ENCODE measurements around the gene DNMT3L. TPM values are rescaled to one million over a fixed set of nuclear protein-coding genes. Genes with fewer than 3 reads are reported as not detected.
A peak's percentile ranks its signal among the peaks of the same experiment; 100 is the strongest.

DNMT3L gene
- total RNA-seq, 1 donor, result not detected

GRCh38 chr21:44267655-44268142, 6.0 kb upstream of the DNMT3L start:
- Histone ChIP-seq H3K4me2 (ENCODE audit: insufficient read depth, low read length) (no peak overlapping the region), H3K79me2 (ENCODE audit: insufficient read depth, low read length) (no peaks in the 10 kb centered on the region)
- DNase-seq (ENCODE audit: insufficient read length, low spot score, missing footprints), result peak; percentile 66

DNA sequence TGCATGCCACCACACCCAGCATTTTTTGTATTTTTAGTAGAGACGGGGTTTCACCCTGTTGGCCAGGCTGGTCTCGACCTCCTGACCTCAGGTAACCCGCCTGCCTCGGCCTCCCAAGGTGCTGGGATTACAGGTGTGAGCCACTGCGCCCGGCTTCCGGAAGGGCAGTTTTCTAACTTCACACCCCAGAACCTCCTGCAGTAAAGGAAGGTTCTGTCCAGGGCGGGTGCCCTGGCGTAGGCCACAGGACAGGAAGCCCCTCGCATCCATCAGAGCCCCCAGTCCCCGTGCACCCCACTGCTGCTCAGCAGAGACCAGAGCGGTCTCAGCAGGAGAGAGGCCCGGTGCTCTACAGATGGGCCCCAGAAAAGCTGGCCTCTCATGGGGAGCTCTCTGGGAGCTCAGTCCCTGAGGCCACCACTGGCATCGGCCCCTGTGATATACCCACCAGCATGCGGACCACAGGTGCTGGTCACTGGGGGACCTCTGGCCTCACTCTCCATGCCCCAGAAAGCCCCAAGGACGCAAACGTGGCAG, 4.1 kb upstream of the DNMT3L start:
- Histone ChIP-seq H3K9me3 (ENCODE audit: low read depth, low read length) (no peaks in the 10 kb centered on the region), H2AFZ (ENCODE audit: low read length) (no peak overlapping the region), H3K36me3 (ENCODE audit: insufficient read depth, low read length) (no peaks in the 10 kb centered on the region), H3K4me3 (ENCODE audit: insufficient read depth, low read length) (no peak overlapping the region), H3K4me2 (ENCODE audit: insufficient read depth, low read length) (no peak overlapping the region), H3K79me2 (ENCODE audit: insufficient read depth, low read length) (no peaks in the 10 kb centered on the region), H3K4me1 (ENCODE audit: insufficient read depth, low read length) (no peaks in the 10 kb centered on the region), H3K27me3 (ENCODE audit: insufficient read depth, low read length) (no peaks in the 10 kb centered on the region), H4K20me1 (ENCODE audit: insufficient read depth, low read length) (no peaks in the 10 kb centered on the region), H3K27ac (ENCODE audit: low read depth, low read length) (no peak overlapping the region)
- DNase-seq (ENCODE audit: insufficient read length, low spot score, missing footprints), result peak; percentile 61
- TF ChIP-seq, protein P1, sequence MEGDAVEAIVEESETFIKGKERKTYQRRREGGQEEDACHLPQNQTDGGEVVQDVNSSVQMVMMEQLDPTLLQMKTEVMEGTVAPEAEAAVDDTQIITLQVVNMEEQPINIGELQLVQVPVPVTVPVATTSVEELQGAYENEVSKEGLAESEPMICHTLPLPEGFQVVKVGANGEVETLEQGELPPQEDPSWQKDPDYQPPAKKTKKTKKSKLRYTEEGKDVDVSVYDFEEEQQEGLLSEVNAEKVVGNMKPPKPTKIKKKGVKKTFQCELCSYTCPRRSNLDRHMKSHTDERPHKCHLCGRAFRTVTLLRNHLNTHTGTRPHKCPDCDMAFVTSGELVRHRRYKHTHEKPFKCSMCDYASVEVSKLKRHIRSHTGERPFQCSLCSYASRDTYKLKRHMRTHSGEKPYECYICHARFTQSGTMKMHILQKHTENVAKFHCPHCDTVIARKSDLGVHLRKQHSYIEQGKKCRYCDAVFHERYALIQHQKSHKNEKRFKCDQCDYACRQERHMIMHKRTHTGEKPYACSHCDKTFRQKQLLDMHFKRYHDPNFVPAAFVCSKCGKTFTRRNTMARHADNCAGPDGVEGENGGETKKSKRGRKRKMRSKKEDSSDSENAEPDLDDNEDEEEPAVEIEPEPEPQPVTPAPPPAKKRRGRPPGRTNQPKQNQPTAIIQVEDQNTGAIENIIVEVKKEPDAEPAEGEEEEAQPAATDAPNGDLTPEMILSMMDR (IDR thresholded peaks at IDR 0.05; ENCODE audit: extremely low read depth, low read depth, low read length), result no peak

More at GRCh38 chr21:44267655-44268142, 6.0 kb upstream of the DNMT3L start:
- Histone ChIP-seq H4K20me1 (ENCODE audit: insufficient read depth, low read length) (no peaks in the 10 kb centered on the region), H3K4me3 (ENCODE audit: insufficient read depth, low read length) (no peak overlapping the region), H3K27ac (ENCODE audit: low read depth, low read length) (no peak overlapping the region), H3K9me3 (ENCODE audit: low read depth, low read length) (no peaks in the 10 kb centered on the region), H3K36me3 (ENCODE audit: insufficient read depth, low read length) (no peaks in the 10 kb centered on the region), H2AFZ (ENCODE audit: low read length) (no peak overlapping the region), H3K27me3 (ENCODE audit: insufficient read depth, low read length) (no peaks in the 10 kb centered on the region), H3K4me1 (ENCODE audit: insufficient read depth, low read length) (no peaks in the 10 kb centered on the region)
- TF ChIP-seq, protein P1 (IDR thresholded peaks at IDR 0.05; ENCODE audit: extremely low read depth, low read depth, low read length), result peak; percentile 16

DNA sequence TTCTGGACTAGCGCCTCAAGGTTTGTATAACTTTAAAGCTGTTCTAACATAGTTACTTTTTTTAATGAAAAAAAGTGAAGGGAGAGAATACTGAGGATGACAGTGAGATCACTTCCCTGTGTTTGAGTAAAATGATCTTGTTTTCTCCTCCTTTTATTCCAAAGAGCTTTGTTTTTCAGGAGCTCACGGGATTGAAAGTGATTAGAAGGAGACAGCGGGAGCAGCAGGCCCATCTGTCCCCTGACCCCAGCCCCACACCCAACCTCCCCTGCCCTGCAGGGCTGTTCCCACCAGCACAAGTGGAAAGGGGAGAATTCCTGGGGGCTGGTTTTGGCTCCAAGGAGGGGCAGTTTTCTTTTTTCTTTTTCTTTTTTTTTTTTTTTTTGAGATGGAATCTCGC, 2.1 kb upstream of the DNMT3L start:
- H3K27ac ChIP-seq (ENCODE audit: low read depth, low read length), result no peak overlapping the region
- H3K9me3 ChIP-seq (ENCODE audit: low read depth, low read length), result no peaks in the 10 kb centered on the region
- no peaks in the 10 kb centered on the region for H3K36me3 ChIP-seq (ENCODE audit: insufficient read depth, low read length)
- peak; percentile 30 for DNase-seq (ENCODE audit: insufficient read length, low spot score, missing footprints)
- no peaks in the 10 kb centered on the region for H3K4me1 ChIP-seq (ENCODE audit: insufficient read depth, low read length)
- H2AFZ ChIP-seq (ENCODE audit: low read length), result no peak overlapping the region
- H3K4me2 ChIP-seq (ENCODE audit: insufficient read depth, low read length), result no peak overlapping the region
- TF ChIP-seq, protein P1 (IDR thresholded peaks at IDR 0.05; ENCODE audit: extremely low read depth, low read depth, low read length), result no peak
- H3K27me3 ChIP-seq (ENCODE audit: insufficient read depth, low read length), result peaks cover 2% of the 10 kb centered on the region
- no peaks in the 10 kb centered on the region for H4K20me1 ChIP-seq (ENCODE audit: insufficient read depth, low read length)
- no peaks in the 10 kb centered on the region for H3K79me2 ChIP-seq (ENCODE audit: insufficient read depth, low read length)
- H3K4me3 ChIP-seq (ENCODE audit: insufficient read depth, low read length), result no peak overlapping the region

DNA sequence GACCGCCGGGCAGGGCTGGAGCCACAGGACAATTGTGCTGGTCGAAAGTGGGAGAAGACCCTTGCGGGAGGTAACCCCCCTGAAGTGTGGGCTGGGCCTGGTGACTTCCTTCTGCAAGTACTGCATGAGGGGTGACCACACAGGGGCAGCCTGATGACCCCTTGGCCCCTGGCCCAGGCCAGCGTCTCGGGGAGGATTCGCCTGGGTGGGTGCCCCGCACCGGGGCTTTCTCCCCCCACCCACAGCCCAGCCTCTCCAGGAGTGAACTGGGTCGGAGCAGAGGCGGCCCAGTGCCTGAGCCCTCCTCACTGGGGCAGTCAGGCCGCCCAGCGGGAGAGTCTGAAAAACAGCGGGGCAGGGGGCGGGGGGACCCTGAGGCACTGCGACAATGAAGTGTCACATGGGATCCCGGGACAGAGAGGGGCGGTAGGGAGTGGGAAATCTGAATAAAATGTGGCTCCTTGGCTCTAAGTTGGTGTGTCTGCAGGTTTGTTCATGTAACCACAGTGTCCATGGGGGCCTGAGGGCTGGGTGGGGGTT, 1.6 kb upstream of the DNMT3L start:
- Histone ChIP-seq H2AFZ (ENCODE audit: low read length) (no peak overlapping the region), H3K4me3 (ENCODE audit: insufficient read depth, low read length) (no peak overlapping the region), H3K27ac (ENCODE audit: low read depth, low read length) (no peak overlapping the region), H4K20me1 (ENCODE audit: insufficient read depth, low read length) (no peaks in the 10 kb centered on the region), H3K4me2 (ENCODE audit: insufficient read depth, low read length) (no peak overlapping the region), H3K9me3 (ENCODE audit: low read depth, low read length) (no peaks in the 10 kb centered on the region), H3K4me1 (ENCODE audit: insufficient read depth, low read length) (no peaks in the 10 kb centered on the region), H3K27me3 (ENCODE audit: insufficient read depth, low read length) (peaks cover 2% of the 10 kb centered on the region), H3K36me3 (ENCODE audit: insufficient read depth, low read length) (no peaks in the 10 kb centered on the region), H3K79me2 (ENCODE audit: insufficient read depth, low read length) (no peaks in the 10 kb centered on the region)
- TF ChIP-seq, protein P1 (IDR thresholded peaks at IDR 0.05; ENCODE audit: extremely low read depth, low read depth, low read length), result no peak
- DNase-seq (ENCODE audit: insufficient read length, low spot score, missing footprints), result peak; percentile 50
